HEK293 (cell line): ENCODE results near the gene ZNF605.
A peak's percentile ranks its signal among the peaks of the same experiment; 100 is the strongest.

Source experiments
- BCL11A ChIP-seq: fragments of 450-650 bp; formaldehyde crosslinking; IDR thresholded peaks from 2 replicates; pipeline ENCODE4 v1.5.1; 2016; ENCODE audit warnings: low read depth, missing biosample characterization, missing genetic modification characterization
- GLI2 ChIP-seq: fragments of 450-650 bp; formaldehyde crosslinking; IDR thresholded peaks from 2 replicates; pipeline ENCODE4; 2017; ENCODE audit warnings: missing biosample characterization, missing genetic modification characterization, low read depth, borderline replicate concordance
- HOXA7 ChIP-seq: sonication (generic); formaldehyde crosslinking; IDR thresholded peaks from 2 replicates; pipeline ENCODE4 v1.8.1; 2022; ENCODE audit warnings: missing genetic modification reagents, borderline replicate concordance
- MEIS1 ChIP-seq: sonication (generic); formaldehyde crosslinking; IDR thresholded peaks from 2 replicates; pipeline ENCODE4 v1.8.1; 2022; ENCODE audit warnings: missing genetic modification reagents, mild to moderate bottlenecking, borderline replicate concordance
- RBAK ChIP-seq: fragments of 450-650 bp; formaldehyde crosslinking; IDR thresholded peaks from 2 replicates; pipeline ENCODE4 v1.5.1; 2016; ENCODE audit warnings: missing biosample characterization, missing genetic modification characterization
- SALL2 ChIP-seq: fragments of 450-650 bp; formaldehyde crosslinking; IDR thresholded peaks from 2 replicates; pipeline ENCODE4 v1.5.0; 2017; ENCODE audit warnings: missing biosample characterization, mild to moderate bottlenecking, missing genetic modification characterization, borderline replicate concordance
- YY2 ChIP-seq: fragments of 450-650 bp; formaldehyde crosslinking; IDR thresholded peaks from 2 replicates; pipeline ENCODE4 v1.5.1; 2016; ENCODE audit warnings: missing biosample characterization, missing genetic modification characterization
- ZBTB1 ChIP-seq: fragments of 450-650 bp; formaldehyde crosslinking; IDR thresholded peaks from 2 replicates; pipeline ENCODE4 v1.5.1; 2016; ENCODE audit warnings: missing biosample characterization, missing genetic modification characterization
- ZBTB21 ChIP-seq: fragments of 450-650 bp; formaldehyde crosslinking; IDR thresholded peaks from 2 replicates; pipeline ENCODE4 v1.5.1; 2017; ENCODE audit warnings: missing biosample characterization, missing genetic modification characterization
- ZEB2 ChIP-seq: fragments of 450-650 bp; formaldehyde crosslinking; IDR thresholded peaks from 2 replicates; pipeline ENCODE4 v1.5.1; 2016; ENCODE audit warnings: missing biosample characterization, missing genetic modification characterization
- ZNF133 ChIP-seq: fragments of 450-650 bp; formaldehyde crosslinking; IDR thresholded peaks from 2 replicates; pipeline ENCODE4 v1.5.1; 2016; ENCODE audit warnings: missing biosample characterization, missing genetic modification characterization
- ZNF140 ChIP-seq: fragments of 450-650 bp; formaldehyde crosslinking; IDR thresholded peaks from 2 replicates; pipeline ENCODE4 v1.5.1; 2016; ENCODE audit warnings: missing biosample characterization, missing genetic modification characterization
- ZNF214 ChIP-seq: fragments of 450-650 bp; formaldehyde crosslinking; IDR thresholded peaks from 2 replicates; pipeline ENCODE4 v1.5.1; 2017; ENCODE audit warnings: missing biosample characterization, mild to moderate bottlenecking, missing genetic modification characterization, borderline replicate concordance
- ZNF239 ChIP-seq: fragments of 450-650 bp; formaldehyde crosslinking; IDR thresholded peaks from 2 replicates; pipeline ENCODE4 v1.5.1; 2016; ENCODE audit warnings: missing biosample characterization, missing genetic modification characterization
- ZNF248 ChIP-seq: fragments of 450-650 bp; formaldehyde crosslinking; IDR thresholded peaks from 2 replicates; pipeline ENCODE4 v1.5.1; 2017; ENCODE audit warnings: missing biosample characterization, missing genetic modification characterization
- ZNF292 ChIP-seq: fragments of 450-650 bp; formaldehyde crosslinking; IDR thresholded peaks from 2 replicates; pipeline ENCODE4 v1.5.1; 2016; ENCODE audit warnings: low read depth, missing biosample characterization, missing genetic modification characterization, borderline replicate concordance
- ZNF416 ChIP-seq: fragments of 450-650 bp; formaldehyde crosslinking; IDR thresholded peaks from 2 replicates; pipeline ENCODE4 v1.5.1; 2016; ENCODE audit warnings: missing biosample characterization, missing genetic modification characterization
- ZNF423 ChIP-seq: fragments of 450-650 bp; formaldehyde crosslinking; IDR thresholded peaks from 2 replicates; pipeline ENCODE4 v1.5.1; 2016; ENCODE audit warnings: missing biosample characterization, missing genetic modification characterization
- ZNF426 ChIP-seq: fragments of 450-650 bp; formaldehyde crosslinking; IDR thresholded peaks from 2 replicates; pipeline ENCODE4 v1.5.1; 2017; ENCODE audit warnings: missing biosample characterization, missing genetic modification characterization, mild to moderate bottlenecking, inconsistent platforms, moderate library complexity
- ZNF433 ChIP-seq: fragments of 450-650 bp; formaldehyde crosslinking; IDR thresholded peaks from 2 replicates; pipeline ENCODE4 v1.5.1; 2016; ENCODE audit warnings: missing biosample characterization, missing genetic modification characterization, low read depth
- ZNF514 ChIP-seq: fragments of 450-650 bp; formaldehyde crosslinking; IDR thresholded peaks from 2 replicates; pipeline ENCODE4 v1.5.1; 2016; ENCODE audit warnings: missing biosample characterization, missing genetic modification characterization
- ZNF544 ChIP-seq: fragments of 450-650 bp; formaldehyde crosslinking; IDR thresholded peaks from 2 replicates; pipeline ENCODE4 v1.5.0; 2017; ENCODE audit warnings: missing biosample characterization, missing genetic modification characterization
- ZNF555 ChIP-seq: fragments of 450-650 bp; formaldehyde crosslinking; conservative IDR thresholded peaks from 2 replicates; pipeline ENCODE4 v1.5.1; 2017; ENCODE audit warnings: missing biosample characterization, mild to moderate bottlenecking, missing genetic modification characterization, inconsistent platforms
- ZNF621 ChIP-seq: fragments of 450-650 bp; formaldehyde crosslinking; IDR thresholded peaks from 2 replicates; pipeline ENCODE4 v1.5.1; 2017; ENCODE audit warnings: missing biosample characterization, missing genetic modification characterization
- ZNF660 ChIP-seq: fragments of 450-650 bp; IDR thresholded peaks from 2 replicates; pipeline ENCODE4 v1.5.1; 2018; ENCODE audit warnings: missing biosample characterization, mild to moderate bottlenecking, missing genetic modification characterization
- ZNF707 ChIP-seq: fragments of 450-650 bp; formaldehyde crosslinking; IDR thresholded peaks from 2 replicates; pipeline ENCODE4 v1.5.1; 2016; ENCODE audit warnings: missing biosample characterization, missing genetic modification characterization
- ZNF776 ChIP-seq: fragments of 450-650 bp; formaldehyde crosslinking; IDR thresholded peaks from 2 replicates; pipeline ENCODE4 v1.5.0; 2017; ENCODE audit warnings: missing biosample characterization, missing genetic modification characterization, borderline replicate concordance
- ZNF785 ChIP-seq: fragments of 450-650 bp; formaldehyde crosslinking; IDR thresholded peaks from 2 replicates; pipeline ENCODE4 v1.5.1; 2016; ENCODE audit warnings: missing biosample characterization, missing genetic modification characterization
- TF ChIP-seq, protein P1 (sequence below): fragments of 450-650 bp; formaldehyde crosslinking; IDR thresholded peaks from 2 replicates; pipeline ENCODE4 v1.5.1; 2017; ENCODE audit warnings: missing biosample characterization, missing genetic modification characterization
- TF ChIP-seq, protein P2 (sequence below): fragments of 450-650 bp; formaldehyde crosslinking; IDR thresholded peaks from 2 replicates; pipeline ENCODE4 v1.5.1; 2016; ENCODE audit warnings: missing biosample characterization, missing genetic modification characterization
- TF ChIP-seq, protein P3 (sequence below): IDR thresholded peaks from 2 replicates; pipeline ENCODE4 v1.6.1; 2011; ENCODE audit warnings: mild to moderate bottlenecking, low read depth, low read length, borderline replicate concordance
- TF ChIP-seq, protein P4 (sequence below): fragments of 450-650 bp; formaldehyde crosslinking; IDR thresholded peaks from 2 replicates; pipeline ENCODE4 v1.5.1; 2016; ENCODE audit warnings: missing biosample characterization, missing genetic modification characterization

ZNF605 gene

DNA sequence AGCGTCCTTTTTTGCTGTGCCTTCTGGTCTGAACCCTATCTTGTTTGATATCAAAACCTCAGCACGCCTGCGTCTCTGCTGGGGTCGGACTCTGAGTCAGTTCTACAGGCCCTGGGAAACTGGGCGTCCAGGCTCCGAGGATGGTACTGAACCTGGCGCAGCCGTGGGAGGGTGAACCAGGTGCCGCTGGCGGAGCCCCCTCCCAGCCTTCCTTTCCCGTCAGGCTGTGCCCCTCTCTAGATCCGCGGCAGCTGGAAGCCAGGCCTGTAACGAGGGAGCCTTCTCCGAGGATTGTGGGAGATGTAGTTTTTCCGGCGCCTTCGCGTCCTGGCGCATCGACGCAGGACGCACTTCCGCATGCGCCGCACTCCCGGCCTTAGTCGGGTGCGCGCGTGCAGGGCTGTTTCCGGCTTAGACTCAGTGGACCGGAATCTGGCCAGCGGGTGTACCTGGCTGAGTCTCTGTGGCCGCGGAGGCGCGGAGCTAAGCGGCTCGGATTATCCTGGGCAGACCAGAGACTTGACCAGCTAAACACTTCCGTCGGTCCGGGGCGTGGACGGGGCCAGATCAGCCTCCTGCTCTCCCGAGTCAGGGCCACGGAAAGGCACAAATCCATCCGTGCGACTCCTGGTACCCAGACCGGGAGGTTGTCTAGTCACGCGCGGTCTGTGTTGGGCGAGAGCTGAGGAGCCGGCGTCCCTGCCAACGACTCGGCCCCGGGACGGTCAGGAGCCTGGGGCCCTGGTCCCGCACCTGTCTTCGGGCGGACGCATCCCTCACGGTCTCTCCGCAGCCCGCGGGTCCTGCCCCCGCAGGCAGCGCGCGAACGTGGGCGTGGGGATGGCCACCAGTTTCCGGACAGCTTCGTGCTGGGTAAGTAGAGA is 30.1 kb upstream of the ZNF605 start, which contains the start of gene ZNF26 (continued):
- TF ChIP-seq, protein P1, sequence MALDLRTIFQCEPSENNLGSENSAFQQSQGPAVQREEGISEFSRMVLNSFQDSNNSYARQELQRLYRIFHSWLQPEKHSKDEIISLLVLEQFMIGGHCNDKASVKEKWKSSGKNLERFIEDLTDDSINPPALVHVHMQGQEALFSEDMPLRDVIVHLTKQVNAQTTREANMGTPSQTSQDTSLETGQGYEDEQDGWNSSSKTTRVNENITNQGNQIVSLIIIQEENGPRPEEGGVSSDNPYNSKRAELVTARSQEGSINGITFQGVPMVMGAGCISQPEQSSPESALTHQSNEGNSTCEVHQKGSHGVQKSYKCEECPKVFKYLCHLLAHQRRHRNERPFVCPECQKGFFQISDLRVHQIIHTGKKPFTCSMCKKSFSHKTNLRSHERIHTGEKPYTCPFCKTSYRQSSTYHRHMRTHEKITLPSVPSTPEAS, result no peak; the same call in 1 of the 2 replicates
- TF ChIP-seq ZNF416, result no peak
- TF ChIP-seq ZBTB21, result peak; percentile 77
- TF ChIP-seq HOXA7, result no peak
- TF ChIP-seq YY2, result no peak
- TF ChIP-seq ZNF248 (tag by site-specific recombination), result no peak
- TF ChIP-seq ZEB2 (tag by site-specific recombination), result peak; percentile 68
- TF ChIP-seq ZNF660, result peak; percentile 31; the same call in 1 of the 2 replicates
- TF ChIP-seq, protein P2, sequence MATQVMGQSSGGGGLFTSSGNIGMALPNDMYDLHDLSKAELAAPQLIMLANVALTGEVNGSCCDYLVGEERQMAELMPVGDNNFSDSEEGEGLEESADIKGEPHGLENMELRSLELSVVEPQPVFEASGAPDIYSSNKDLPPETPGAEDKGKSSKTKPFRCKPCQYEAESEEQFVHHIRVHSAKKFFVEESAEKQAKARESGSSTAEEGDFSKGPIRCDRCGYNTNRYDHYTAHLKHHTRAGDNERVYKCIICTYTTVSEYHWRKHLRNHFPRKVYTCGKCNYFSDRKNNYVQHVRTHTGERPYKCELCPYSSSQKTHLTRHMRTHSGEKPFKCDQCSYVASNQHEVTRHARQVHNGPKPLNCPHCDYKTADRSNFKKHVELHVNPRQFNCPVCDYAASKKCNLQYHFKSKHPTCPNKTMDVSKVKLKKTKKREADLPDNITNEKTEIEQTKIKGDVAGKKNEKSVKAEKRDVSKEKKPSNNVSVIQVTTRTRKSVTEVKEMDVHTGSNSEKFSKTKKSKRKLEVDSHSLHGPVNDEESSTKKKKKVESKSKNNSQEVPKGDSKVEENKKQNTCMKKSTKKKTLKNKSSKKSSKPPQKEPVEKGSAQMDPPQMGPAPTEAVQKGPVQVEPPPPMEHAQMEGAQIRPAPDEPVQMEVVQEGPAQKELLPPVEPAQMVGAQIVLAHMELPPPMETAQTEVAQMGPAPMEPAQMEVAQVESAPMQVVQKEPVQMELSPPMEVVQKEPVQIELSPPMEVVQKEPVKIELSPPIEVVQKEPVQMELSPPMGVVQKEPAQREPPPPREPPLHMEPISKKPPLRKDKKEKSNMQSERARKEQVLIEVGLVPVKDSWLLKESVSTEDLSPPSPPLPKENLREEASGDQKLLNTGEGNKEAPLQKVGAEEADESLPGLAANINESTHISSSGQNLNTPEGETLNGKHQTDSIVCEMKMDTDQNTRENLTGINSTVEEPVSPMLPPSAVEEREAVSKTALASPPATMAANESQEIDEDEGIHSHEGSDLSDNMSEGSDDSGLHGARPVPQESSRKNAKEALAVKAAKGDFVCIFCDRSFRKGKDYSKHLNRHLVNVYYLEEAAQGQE, result no peak
- no peak for TF ChIP-seq ZNF433 (tag by site-specific recombination)
- TF ChIP-seq ZNF423 (tag by site-specific recombination), result no peak
- no peak for TF ChIP-seq ZNF785 (tag by site-specific recombination)
- no peak for TF ChIP-seq ZNF776 (tag by site-specific recombination)
- no peak for TF ChIP-seq ZNF239 (tag by site-specific recombination)
- no peak for TF ChIP-seq ZNF544 (tag by site-specific recombination)
- no peak for TF ChIP-seq ZBTB1 (tag by site-specific recombination)
- no peak for TF ChIP-seq ZNF707 (tag by site-specific recombination)
- TF ChIP-seq GLI2, result no peak
- TF ChIP-seq ZNF514, result no peak
- TF ChIP-seq ZNF621, result no peak
- TF ChIP-seq ZNF214 (tag by site-specific recombination), result no peak
- TF ChIP-seq MEIS1 (CRISPR knock-in tag), result no peak
- TF ChIP-seq ZNF555 (tag by site-specific recombination), result no peak
- no peak for TF ChIP-seq RBAK (tag by site-specific recombination)
- no peak for TF ChIP-seq ZNF133 (tag by site-specific recombination)
- no peak for TF ChIP-seq ZNF426 (tag by site-specific recombination)
- TF ChIP-seq, protein P3, sequence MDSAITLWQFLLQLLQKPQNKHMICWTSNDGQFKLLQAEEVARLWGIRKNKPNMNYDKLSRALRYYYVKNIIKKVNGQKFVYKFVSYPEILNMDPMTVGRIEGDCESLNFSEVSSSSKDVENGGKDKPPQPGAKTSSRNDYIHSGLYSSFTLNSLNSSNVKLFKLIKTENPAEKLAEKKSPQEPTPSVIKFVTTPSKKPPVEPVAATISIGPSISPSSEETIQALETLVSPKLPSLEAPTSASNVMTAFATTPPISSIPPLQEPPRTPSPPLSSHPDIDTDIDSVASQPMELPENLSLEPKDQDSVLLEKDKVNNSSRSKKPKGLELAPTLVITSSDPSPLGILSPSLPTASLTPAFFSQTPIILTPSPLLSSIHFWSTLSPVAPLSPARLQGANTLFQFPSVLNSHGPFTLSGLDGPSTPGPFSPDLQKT, result no peak
- TF ChIP-seq SALL2 (tag by site-specific recombination), result no peak
- no peak for TF ChIP-seq BCL11A (tag by site-specific recombination)
- no peak for TF ChIP-seq ZNF292 (tag by site-specific recombination)
- TF ChIP-seq ZNF140, result no peak
- TF ChIP-seq, protein P4, sequence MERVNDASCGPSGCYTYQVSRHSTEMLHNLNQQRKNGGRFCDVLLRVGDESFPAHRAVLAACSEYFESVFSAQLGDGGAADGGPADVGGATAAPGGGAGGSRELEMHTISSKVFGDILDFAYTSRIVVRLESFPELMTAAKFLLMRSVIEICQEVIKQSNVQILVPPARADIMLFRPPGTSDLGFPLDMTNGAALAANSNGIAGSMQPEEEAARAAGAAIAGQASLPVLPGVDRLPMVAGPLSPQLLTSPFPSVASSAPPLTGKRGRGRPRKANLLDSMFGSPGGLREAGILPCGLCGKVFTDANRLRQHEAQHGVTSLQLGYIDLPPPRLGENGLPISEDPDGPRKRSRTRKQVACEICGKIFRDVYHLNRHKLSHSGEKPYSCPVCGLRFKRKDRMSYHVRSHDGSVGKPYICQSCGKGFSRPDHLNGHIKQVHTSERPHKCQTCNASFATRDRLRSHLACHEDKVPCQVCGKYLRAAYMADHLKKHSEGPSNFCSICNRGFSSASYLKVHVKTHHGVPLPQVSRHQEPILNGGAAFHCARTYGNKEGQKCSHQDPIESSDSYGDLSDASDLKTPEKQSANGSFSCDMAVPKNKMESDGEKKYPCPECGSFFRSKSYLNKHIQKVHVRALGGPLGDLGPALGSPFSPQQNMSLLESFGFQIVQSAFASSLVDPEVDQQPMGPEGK, result peak; percentile 42; the same call in 1 of the 2 replicates
